Liver (tissue), 2 donors: Measurements from ENCODE around the gene TAF4.

Source experiments
- TF ChIP-seq, protein P1 (sequence below): IDR thresholded peaks from 2 replicates; pipeline ENCODE4 v1.6.1; 2016; ENCODE audit warnings: antibody characterized with exemption
- TF ChIP-seq, protein P2 (sequence below): fragments of 150-350 bp; IDR thresholded peaks from 2 replicates; pipeline ENCODE4 v1.5.1; 2017; ENCODE audit warnings: improper control_type of control experiment, low read depth, low read length; ENCODE audit not compliant: missing input control
- donor health status: healthy.

DNA sequence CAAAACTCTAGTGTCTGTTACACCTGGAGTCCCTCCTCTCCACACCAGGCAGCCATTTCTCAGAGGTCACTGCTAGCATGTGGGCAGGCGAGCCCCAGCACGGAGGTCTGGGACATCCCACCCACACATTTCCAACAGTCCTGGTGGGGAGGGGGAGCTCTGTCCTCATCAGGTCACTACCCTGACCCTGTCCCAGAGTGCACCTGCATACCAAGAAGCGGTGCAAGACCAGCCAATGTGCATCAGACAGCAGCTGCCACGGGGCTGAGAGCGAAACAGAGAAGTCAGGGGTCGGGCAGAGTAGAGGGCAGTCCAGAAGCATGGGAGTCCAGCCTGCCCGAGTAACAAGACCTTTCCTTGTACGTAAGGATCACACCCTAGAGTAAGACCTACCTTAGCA is 71.1 kb downstream of the TAF4 start:
- TF ChIP-seq, protein P1, sequence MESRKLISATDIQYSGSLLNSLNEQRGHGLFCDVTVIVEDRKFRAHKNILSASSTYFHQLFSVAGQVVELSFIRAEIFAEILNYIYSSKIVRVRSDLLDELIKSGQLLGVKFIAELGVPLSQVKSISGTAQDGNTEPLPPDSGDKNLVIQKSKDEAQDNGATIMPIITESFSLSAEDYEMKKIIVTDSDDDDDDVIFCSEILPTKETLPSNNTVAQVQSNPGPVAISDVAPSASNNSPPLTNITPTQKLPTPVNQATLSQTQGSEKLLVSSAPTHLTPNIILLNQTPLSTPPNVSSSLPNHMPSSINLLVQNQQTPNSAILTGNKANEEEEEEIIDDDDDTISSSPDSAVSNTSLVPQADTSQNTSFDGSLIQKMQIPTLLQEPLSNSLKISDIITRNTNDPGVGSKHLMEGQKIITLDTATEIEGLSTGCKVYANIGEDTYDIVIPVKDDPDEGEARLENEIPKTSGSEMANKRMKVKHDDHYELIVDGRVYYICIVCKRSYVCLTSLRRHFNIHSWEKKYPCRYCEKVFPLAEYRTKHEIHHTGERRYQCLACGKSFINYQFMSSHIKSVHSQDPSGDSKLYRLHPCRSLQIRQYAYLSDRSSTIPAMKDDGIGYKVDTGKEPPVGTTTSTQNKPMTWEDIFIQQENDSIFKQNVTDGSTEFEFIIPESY: no peak
- TF ChIP-seq, protein P2, sequence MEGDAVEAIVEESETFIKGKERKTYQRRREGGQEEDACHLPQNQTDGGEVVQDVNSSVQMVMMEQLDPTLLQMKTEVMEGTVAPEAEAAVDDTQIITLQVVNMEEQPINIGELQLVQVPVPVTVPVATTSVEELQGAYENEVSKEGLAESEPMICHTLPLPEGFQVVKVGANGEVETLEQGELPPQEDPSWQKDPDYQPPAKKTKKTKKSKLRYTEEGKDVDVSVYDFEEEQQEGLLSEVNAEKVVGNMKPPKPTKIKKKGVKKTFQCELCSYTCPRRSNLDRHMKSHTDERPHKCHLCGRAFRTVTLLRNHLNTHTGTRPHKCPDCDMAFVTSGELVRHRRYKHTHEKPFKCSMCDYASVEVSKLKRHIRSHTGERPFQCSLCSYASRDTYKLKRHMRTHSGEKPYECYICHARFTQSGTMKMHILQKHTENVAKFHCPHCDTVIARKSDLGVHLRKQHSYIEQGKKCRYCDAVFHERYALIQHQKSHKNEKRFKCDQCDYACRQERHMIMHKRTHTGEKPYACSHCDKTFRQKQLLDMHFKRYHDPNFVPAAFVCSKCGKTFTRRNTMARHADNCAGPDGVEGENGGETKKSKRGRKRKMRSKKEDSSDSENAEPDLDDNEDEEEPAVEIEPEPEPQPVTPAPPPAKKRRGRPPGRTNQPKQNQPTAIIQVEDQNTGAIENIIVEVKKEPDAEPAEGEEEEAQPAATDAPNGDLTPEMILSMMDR: no peak
